ENCODE data around the gene TMEM87B. TPM values are rescaled to one million over a fixed set of nuclear protein-coding genes. Genes with fewer than 3 reads are reported as not detected.
"Not testable (repeated sequence)": the region's sequence is repeated elsewhere in the genome, so short reads cannot be mapped to it uniquely, and the experiment has no call there.

The TMEM87B gene
- total RNA-seq, 1 experiment from 2014 or later = 14.8 TPM

DNA sequence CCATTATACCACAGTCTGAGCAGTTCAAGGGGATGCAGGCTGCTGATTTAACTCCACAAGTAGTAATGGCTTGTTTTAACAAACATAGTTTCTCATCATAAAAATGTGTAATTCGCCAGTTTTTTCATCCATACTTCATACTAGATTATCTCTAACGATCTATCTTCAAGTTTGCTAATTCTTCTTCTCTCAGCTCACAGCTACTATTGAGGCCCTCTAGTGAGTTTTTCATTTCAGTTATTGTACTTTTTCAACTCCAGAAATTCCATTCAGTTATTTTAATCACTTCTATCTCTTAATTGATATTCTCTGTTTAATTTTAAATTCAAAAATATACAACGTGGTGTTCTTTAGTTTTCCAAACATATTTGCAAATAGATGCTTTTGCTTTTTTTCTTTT lies 20.1 kb upstream of the TMEM87B start:
- H4K20me1 ChIP-seq (ENCODE audit: insufficient read depth) = no peaks in the 10 kb centered on the region
- no peaks in the 10 kb centered on the region for H3K36me3 ChIP-seq (ENCODE audit: control insufficient read depth in 1 of 2, insufficient read depth in 2 of 2, low read length in 2 of 2)
- no peak overlapping the region for H3K27ac ChIP-seq (ENCODE audit: low read depth, low read length)
- no peaks in the 10 kb centered on the region for H3K9me2 ChIP-seq (ENCODE audit: insufficient read depth)
- H3K9ac ChIP-seq (ENCODE audit: low read length) = no peak overlapping the region
- POLR2A ChIA-PET = no interaction called here
- no peak for ATAC-seq
- DNase-seq (ENCODE audit: low read depth, low spot score) = no peak
- CTCF ChIA-PET = no interaction called here
- peaks cover 4 to 5% of the 10 kb centered on the region in 2 experiments; a peak in 1 of 4 replicates for H3K9me3 ChIP-seq (ENCODE audit: control insufficient read depth in 1 of 2, insufficient read depth in 1 of 2, low read depth in 1 of 2, low read length in 2 of 2)
- 0 out of 2 replicates have a peak, but pooled peaks have one; percentile 25 for TF ChIP-seq CBX3 (IDR thresholded peaks at IDR 0.05; ENCODE audit: low read depth)
- no peak for TF ChIP-seq POLR2AphosphoS5 (IDR thresholded peaks at IDR 0.05; ENCODE audit: low read depth, low read length)
- no peak overlapping the region for H2AFZ ChIP-seq (ENCODE audit: low read depth, low read length, poor library complexity, severe bottlenecking)
- RAD21 ChIA-PET (ENCODE audit: low non-redundant PET in 1 of 2, low total read pairs in 2 of 2, uncharacterized antibody in 2 of 2, unreplicated experiment in 2 of 2) = no interaction called here
- no peak overlapping the region for H3K4me3 ChIP-seq (replicated peaks in 1 of 2; ENCODE audit: low read depth in 1 of 2, low read length in 2 of 2)
- no peaks in the 10 kb centered on the region for H3K79me2 ChIP-seq (ENCODE audit: insufficient read depth, low read length)
- intact Hi-C loops (cut with micrococcal nuclease) = loop anchor here (5.0 kb wide), 1 partner anchor 58 kb away; no protein-coding TSS in a partner anchor
- peaks cover 29 to 30% of the 10 kb centered on the region in 2 experiments for H3K4me1 ChIP-seq (ENCODE audit: control insufficient read depth in 1 of 2, insufficient read depth in 2 of 2, low read length in 2 of 2)
- no peak overlapping the region for H3K4me2 ChIP-seq (ENCODE audit: low read length)
- BruUV-seq (replicated peaks) = no TSS peak
- no peaks in the 10 kb centered on the region for H3K27me3 ChIP-seq (ENCODE audit: insufficient read depth, low read length)

GRCh38 chr2:112035786-112036185 lies 19.3 kb upstream of the TMEM87B start:
- no peak for ATAC-seq
- intact Hi-C loops (cut with micrococcal nuclease) = no loop called here

GRCh38 chr2:112039556-112039955 lies 15.5 kb upstream of the TMEM87B start:
- H4K20me1 ChIP-seq (ENCODE audit: insufficient read depth); H3K9me2 ChIP-seq (ENCODE audit: insufficient read depth); H3K4me2 ChIP-seq (ENCODE audit: low read length); H3K9ac ChIP-seq (ENCODE audit: low read length); POLR2A ChIA-PET; H3K9me3 ChIP-seq (ENCODE audit: control insufficient read depth in 1 of 2, insufficient read depth in 1 of 2, low read depth in 1 of 2, low read length in 2 of 2); H3K27ac ChIP-seq (ENCODE audit: low read depth, low read length); intact Hi-C loops (cut with micrococcal nuclease); H3K4me3 ChIP-seq (replicated peaks in 1 of 2; ENCODE audit: low read depth in 1 of 2, low read length in 2 of 2); ATAC-seq; BruUV-seq (replicated peaks); H3K79me2 ChIP-seq (ENCODE audit: insufficient read depth, low read length); H3K27me3 ChIP-seq (ENCODE audit: insufficient read depth, low read length); RAD21 ChIA-PET (ENCODE audit: low non-redundant PET in 1 of 2, low total read pairs in 2 of 2, uncharacterized antibody in 2 of 2, unreplicated experiment in 2 of 2); DNase-seq (ENCODE audit: low read depth, low spot score); CTCF ChIA-PET; H3K36me3 ChIP-seq (ENCODE audit: control insufficient read depth in 1 of 2, insufficient read depth in 2 of 2, low read length in 2 of 2); H3K4me1 ChIP-seq (ENCODE audit: control insufficient read depth in 1 of 2, insufficient read depth in 2 of 2, low read length in 2 of 2); H2AFZ ChIP-seq (ENCODE audit: low read depth, low read length, poor library complexity, severe bottlenecking): not testable (repeated sequence)

More at GRCh38 chr2:112035786-112036185, 19.3 kb upstream of the TMEM87B start:
- Histone ChIP-seq H3K4me3 (replicated peaks in 1 of 2; ENCODE audit: low read depth in 1 of 2, low read length in 2 of 2) (no peak overlapping the region), H4K20me1 (ENCODE audit: insufficient read depth) (no peaks in the 10 kb centered on the region), H3K9ac (ENCODE audit: low read length) (no peak overlapping the region), H3K9me2 (ENCODE audit: insufficient read depth) (no peaks in the 10 kb centered on the region), H3K36me3 (ENCODE audit: control insufficient read depth in 1 of 2, insufficient read depth in 2 of 2, low read length in 2 of 2) (no peaks in the 10 kb centered on the region), H3K27ac (ENCODE audit: low read depth, low read length) (no peak overlapping the region), H3K4me1 (ENCODE audit: control insufficient read depth in 1 of 2, insufficient read depth in 2 of 2, low read length in 2 of 2) (peaks cover 29 to 30% of the 10 kb centered on the region in 2 experiments), H2AFZ (ENCODE audit: low read depth, low read length, poor library complexity, severe bottlenecking) (no peak overlapping the region), H3K4me2 (ENCODE audit: low read length) (no peak overlapping the region), H3K9me3 (ENCODE audit: control insufficient read depth in 1 of 2, insufficient read depth in 1 of 2, low read depth in 1 of 2, low read length in 2 of 2) (peaks cover 4 to 5% of the 10 kb centered on the region in 2 experiments; a peak in 1 of 4 replicates), H3K79me2 (ENCODE audit: insufficient read depth, low read length) (no peaks in the 10 kb centered on the region), H3K27me3 (ENCODE audit: insufficient read depth, low read length) (no peaks in the 10 kb centered on the region)
- ChIA-PET CTCF (no interaction called here), POLR2A (no interaction called here), RAD21 (ENCODE audit: low non-redundant PET in 1 of 2, low total read pairs in 2 of 2, uncharacterized antibody in 2 of 2, unreplicated experiment in 2 of 2) (no interaction called here)
- TF ChIP-seq SP1 (IDR thresholded peaks at IDR 0.05; ENCODE audit: low read depth) (no peak), ZBTB33 (IDR thresholded peaks at IDR 0.05; ENCODE audit: extremely low read depth, insufficient replicate concordance, low read length) (no peak), EZH2phosphoT487 (IDR thresholded peaks at IDR 0.05; ENCODE audit: borderline replicate concordance) (no peak), CEBPB (IDR thresholded peaks at IDR 0.05; ENCODE audit: low read depth) (no peak), RAD21 (IDR thresholded peaks at IDR 0.05; ENCODE audit: low read depth) (no peak)
- no TSS peak for BruUV-seq (replicated peaks)
- no peak for DNase-seq (ENCODE audit: low read depth, low spot score)

Measured in HCT116 (cell line).